A549 treated with dexamethasone at 1 μM for 4 hours (cell line): ENCODE results near the gene NUDCD3. TPM values are rescaled to one million over a fixed set of nuclear protein-coding genes. Genes with fewer than 3 reads are reported as not detected.

Experiments used
- total RNA-seq: library from RNA; stranded (reverse); fragments of 200-300 nt; extraction: Qiagen RNA extraction; gene quantifications from 5 replicates; pipeline ENCODE4 v1.2.3, GENCODE V29; 2022

Gene NUDCD3
- 45.8 to 63.0 TPM (median 56.1 TPM) in 5 replicates for total RNA-seq

GRCh38 chr7:44490351-44491200 lies at the start of gene NUDCD3:
Gene NUDCD3, minus strand, starts transcription at chr7:44490658. Its CDS starts 58 bp downstream, at chr7:44490600.

Other genes with a start within 250 kb of the NUDCD3 start
- 0.12 to 0.18 TPM (median 0.15 TPM) in 5 replicates for gene CAMK2B, start 165.1 kb downstream of the NUDCD3 start, total RNA-seq
- 0.06 to 0.12 TPM (median 0.09 TPM) in 5 replicates for gene NPC1L1, start 50.7 kb upstream of the NUDCD3 start, total RNA-seq
- gene DDX56, start 83.2 kb upstream of the NUDCD3 start, total RNA-seq = 105 to 126 TPM (median 106 TPM) in 5 replicates
- gene TMED4, start 91.6 kb upstream of the NUDCD3 start, total RNA-seq = 46.4 to 52.2 TPM (median 47.9 TPM) in 5 replicates
- gene OGDH, start 116.0 kb upstream of the NUDCD3 start, total RNA-seq = 23.1 to 36.4 TPM (median 35.2 TPM) in 5 replicates